ENCODE measurements around the gene AKT3. TPM values are rescaled to one million over a fixed set of nuclear protein-coding genes. Genes with fewer than 3 reads are reported as not detected.
"Not testable (repeated sequence)": the region's sequence is repeated elsewhere in the genome, so short reads cannot be mapped to it uniquely, and the experiment has no call there.

The AKT3 gene
- total RNA-seq, 2 donors from 2014 or later, result 38.1 to 41.8 TPM

GRCh38 chr1:243605604-243606003 is 244.4 kb downstream of the AKT3 start:
- Mint-ChIP-seq H3K27ac (peak overlapping the region in 1 of 2 donors; percentile 19), H3K27me3 (no peaks in the 10 kb centered on the region), H3K4me1 (ENCODE audit: low read depth in 2 of 2) (peaks cover 11 to 13% of the 10 kb centered on the region in 2 donors), H3K4me3 (no peak overlapping the region), H3K36me3 (peaks cover 40% of the 10 kb centered on the region), H3K9me3 (no peaks in the 10 kb centered on the region)
- ATAC-seq (no peak), DNase-seq (ENCODE audit: low spot score) (no peak)

GRCh38 chr1:243601720-243602119 is 248.3 kb downstream of the AKT3 start:
- DNase-seq (ENCODE audit: low spot score) (no peak), ATAC-seq (no peak)
- Mint-ChIP-seq H3K4me1 (ENCODE audit: low read depth in 2 of 2) (peaks cover 23 to 40% of the 10 kb centered on the region in 2 donors), H3K9me3 (no peaks in the 10 kb centered on the region), H3K27ac (no peak overlapping the region), H3K27me3 (no peaks in the 10 kb centered on the region), H3K4me3 (no peak overlapping the region), H3K36me3 (peaks cover 29% of the 10 kb centered on the region)

- peaks cover 9% of the 10 kb centered on the region for H3K36me3 Mint-ChIP-seq
- H3K27ac Mint-ChIP-seq, result peak overlapping the region; percentile 12 to 71
- peaks cover 34 to 54% of the 10 kb centered on the region in 2 donors for H3K4me1 Mint-ChIP-seq (ENCODE audit: low read depth in 2 of 2)
- H3K27me3 Mint-ChIP-seq, result no peaks in the 10 kb centered on the region
- no peaks in the 10 kb centered on the region for H3K9me3 Mint-ChIP-seq
- ATAC-seq (no peak), DNase-seq (ENCODE audit: low spot score) (no peak)
- H3K4me3 Mint-ChIP-seq, result peak overlapping the region; percentile 64
These were observed 251.6 kb downstream of the AKT3 start for GRCh38 chr1:243598433-243598832.

GRCh38 chr1:243597383-243597782 is 252.7 kb downstream of the AKT3 start:
- H3K36me3 Mint-ChIP-seq, result peaks cover 6% of the 10 kb centered on the region
- no peak for ATAC-seq

GRCh38 chr1:243596431-243597062 is 253.5 kb downstream of the AKT3 start:
- DNase-seq (ENCODE audit: low spot score) (peak; percentile 78), ATAC-seq (peak; percentile 89 to 95)
- peak overlapping the region; percentile 88 to 92 for H3K27ac Mint-ChIP-seq
- H3K9me3 Mint-ChIP-seq, result no peaks in the 10 kb centered on the region
- no peaks in the 10 kb centered on the region for H3K27me3 Mint-ChIP-seq
- H3K4me3 Mint-ChIP-seq, result peak overlapping the region; percentile 72
- H3K4me1 Mint-ChIP-seq (ENCODE audit: low read depth in 2 of 2), result peaks cover 32 to 51% of the 10 kb centered on the region in 2 donors
- H3K36me3 Mint-ChIP-seq, result peaks cover 3% of the 10 kb centered on the region

More at GRCh38 chr1:243597383-243597782, 252.7 kb downstream of the AKT3 start:
- Mint-ChIP-seq H3K27ac (peak overlapping the region; percentile 88 to 92), H3K4me1 (ENCODE audit: low read depth in 2 of 2) (peaks cover 32 to 51% of the 10 kb centered on the region in 2 donors), H3K27me3 (no peaks in the 10 kb centered on the region), H3K9me3 (no peaks in the 10 kb centered on the region), H3K4me3 (peak overlapping the region; percentile 69)
- DNase-seq (ENCODE audit: low spot score), result no peak

GRCh38 chr1:243595527-243596210 is 254.4 kb downstream of the AKT3 start:
- peak; percentile 71 to 79 for ATAC-seq
- no peak for DNase-seq (ENCODE audit: low spot score)
- Mint-ChIP-seq H3K27me3 (no peaks in the 10 kb centered on the region), H3K4me1 (ENCODE audit: low read depth in 2 of 2) (peaks cover 32 to 53% of the 10 kb centered on the region in 2 donors), H3K27ac (peak overlapping the region; percentile 88 to 92), H3K9me3 (no peaks in the 10 kb centered on the region), H3K36me3 (peaks cover 9% of the 10 kb centered on the region), H3K4me3 (peak overlapping the region; percentile 72)

GRCh38 chr1:243594455-243594854 is 255.6 kb downstream of the AKT3 start:
- Mint-ChIP-seq H3K4me3 (peak overlapping the region; percentile 23), H3K4me1 (ENCODE audit: low read depth in 2 of 2) (peaks cover 35 to 52% of the 10 kb centered on the region in 2 donors), H3K27ac (peak overlapping the region; percentile 48 to 88), H3K9me3 (peaks cover 5% of the 10 kb centered on the region), H3K27me3 (no peaks in the 10 kb centered on the region), H3K36me3 (peaks cover 20% of the 10 kb centered on the region)
- DNase-seq (ENCODE audit: low spot score), result no peak
- no peak for ATAC-seq

GRCh38 chr1:243589286-243589685 is 260.8 kb downstream of the AKT3 start:
- H3K36me3 Mint-ChIP-seq, result peaks cover 40% of the 10 kb centered on the region
- peak overlapping the region; percentile 19 for H3K4me3 Mint-ChIP-seq
- H3K9me3 Mint-ChIP-seq, result peaks cover 10% of the 10 kb centered on the region
- H3K4me1 Mint-ChIP-seq (ENCODE audit: low read depth in 2 of 2), result peaks cover 16 to 36% of the 10 kb centered on the region in 2 donors
- ATAC-seq; H3K27me3 Mint-ChIP-seq; DNase-seq (ENCODE audit: low spot score): not testable (repeated sequence)
- H3K27ac Mint-ChIP-seq, result peak overlapping the region in 1 of 2 donors; percentile 46

- H3K4me3 Mint-ChIP-seq, result peak overlapping the region; percentile 74
- H3K27ac Mint-ChIP-seq, result peak overlapping the region; percentile 36 to 85
- peaks cover 53% of the 10 kb centered on the region for H3K36me3 Mint-ChIP-seq
- peaks cover 13 to 41% of the 10 kb centered on the region in 2 donors for H3K4me1 Mint-ChIP-seq (ENCODE audit: low read depth in 2 of 2)
- H3K9me3 Mint-ChIP-seq, result peaks cover 10% of the 10 kb centered on the region
- H3K27me3 Mint-ChIP-seq, result no peaks in the 10 kb centered on the region
- no peak for DNase-seq (ENCODE audit: low spot score)
- peak; percentile 67 to 95 for ATAC-seq
These were observed 262.1 kb downstream of the AKT3 start for GRCh38 chr1:243587823-243588560.

- Mint-ChIP-seq H3K4me3 (no peak overlapping the region), H3K9me3 (peaks cover 10% of the 10 kb centered on the region), H3K27me3 (no peaks in the 10 kb centered on the region), H3K36me3 (peaks cover 60% of the 10 kb centered on the region), H3K27ac (peak overlapping the region in 1 of 2 donors; percentile 85), H3K4me1 (ENCODE audit: low read depth in 2 of 2) (peaks cover 13 to 41% of the 10 kb centered on the region in 2 donors)
- ATAC-seq (no peak), DNase-seq (ENCODE audit: low spot score) (no peak)
These were observed 262.8 kb downstream of the AKT3 start for GRCh38 chr1:243587285-243587684.

GRCh38 chr1:243585982-243586381 is 264.1 kb downstream of the AKT3 start:
- H3K36me3 Mint-ChIP-seq, result peaks cover 65% of the 10 kb centered on the region
- H3K9me3 Mint-ChIP-seq, result peaks cover 10% of the 10 kb centered on the region
- H3K27me3 Mint-ChIP-seq, result no peaks in the 10 kb centered on the region
- ATAC-seq, result no peak
- H3K4me3 Mint-ChIP-seq, result no peak overlapping the region
- H3K27ac Mint-ChIP-seq, result no peak overlapping the region
- H3K4me1 Mint-ChIP-seq (ENCODE audit: low read depth in 2 of 2), result peaks cover 13 to 41% of the 10 kb centered on the region in 2 donors
- no peak for DNase-seq (ENCODE audit: low spot score)

- no peak overlapping the region for H3K27ac Mint-ChIP-seq
- ATAC-seq (no peak), DNase-seq (ENCODE audit: low spot score) (no peak)
- no peak overlapping the region for H3K4me3 Mint-ChIP-seq
- peaks cover 55% of the 10 kb centered on the region for H3K36me3 Mint-ChIP-seq
- peaks cover 2 to 22% of the 10 kb centered on the region in 2 donors for H3K4me1 Mint-ChIP-seq (ENCODE audit: low read depth in 2 of 2)
- no peaks in the 10 kb centered on the region for H3K27me3 Mint-ChIP-seq
- H3K9me3 Mint-ChIP-seq, result peaks cover 5% of the 10 kb centered on the region
These were observed 267.7 kb downstream of the AKT3 start for GRCh38 chr1:243582326-243582725.

GRCh38 chr1:243580984-243581383 is 269.1 kb downstream of the AKT3 start:
- Mint-ChIP-seq H3K4me3 (no peak overlapping the region), H3K27me3 (no peaks in the 10 kb centered on the region), H3K9me3 (peaks cover 5% of the 10 kb centered on the region), H3K36me3 (peaks cover 59% of the 10 kb centered on the region), H3K4me1 (ENCODE audit: low read depth in 2 of 2) (peaks cover 8 to 26% of the 10 kb centered on the region in 2 donors), H3K27ac (no peak overlapping the region)
- ATAC-seq, result no peak
- no peak for DNase-seq (ENCODE audit: low spot score)

Measured in natural killer cell treated with Interleukin-12 subunit alpha and Interleukin-12 subunit beta and Interleukin-15 and Interleukin-18, amount 100 ng/mL, for 72 hours (primary cell).